Esophagus squamous epithelium (tissue), 4 donors: ENCODE results near the gene NUP210.

ENCODE experiments used
- CTCF ChIP-seq, 6 experiments: fragments of 450-650 bp in 4 of 6; fragments of 200-600 bp in 2 of 6; sonication (generic) in 2 of 6; IDR thresholded peaks; one replicate each; pipeline ENCODE4 v1.5.1; 2016 to 2019; ENCODE audit warnings: antibody characterized with exemption in 6 of 6, mild to moderate bottlenecking in 4 of 6, moderate library complexity in 4 of 6
- POLR2A ChIP-seq, 4 donors: fragments of 450-650 bp; IDR thresholded peaks; one replicate each; pipeline ENCODE4 v1.6.1; 2017; ENCODE audit warnings: antibody characterized with exemption in 4 of 4, mild to moderate bottlenecking in 4 of 4, moderate library complexity in 3 of 4

- TF ChIP-seq CTCF (IDR thresholded peaks at IDR 0.05) = no peak
- no peak for TF ChIP-seq POLR2A (IDR thresholded peaks at IDR 0.05)
Measured at GRCh38 chr3:13338231-13338630, 81.9 kb downstream of the NUP210 start.
